GM04503 (cell line): ENCODE results near the gene ICAM4.
A peak's percentile ranks its signal among the peaks of the same experiment; 100 is the strongest.
"Not testable (repeated sequence)": the region's sequence is repeated elsewhere in the genome, so short reads cannot be mapped to it uniquely, and the experiment has no call there.

Experiments
- DNase-seq: peaks from one replicate; pipeline ENCODE4 v3.0.0-alpha.2; 2012; ENCODE audit warnings: low read depth

The ICAM4 gene

GRCh38 chr19:10286803-10287737 is at the start of gene ICAM4:
ICAM4 (plus strand) TSS chr19:10286955; CDS start chr19:10287013, 58 bp downstream.
- DNase-seq = no peak

GRCh38 chr19:10237702-10238101 is 49.1 kb upstream of the ICAM4 start:
- no peak for DNase-seq

- peak; percentile 39 for DNase-seq
These were observed 48.5 kb upstream of the ICAM4 start for GRCh38 chr19:10238172-10238783.

- DNase-seq = not testable (repeated sequence)
These were observed 44.8 kb upstream of the ICAM4 start for GRCh38 chr19:10241826-10242449.

GRCh38 chr19:10243606-10244005 is 43.1 kb upstream of the ICAM4 start:
- DNase-seq = no peak

GRCh38 chr19:10245189-10245939 is 41.4 kb upstream of the ICAM4 start:
- DNase-seq = no peak

- DNase-seq = no peak
These were observed 40.2 kb upstream of the ICAM4 start for GRCh38 chr19:10246511-10246910.

GRCh38 chr19:10251792-10252694 is 34.7 kb upstream of the ICAM4 start, which contains the start of gene MRPL4:
MRPL4 (plus strand) TSS chr19:10252214; CDS start chr19:10252254, 40 bp downstream.
- peak; percentile 93 for DNase-seq

GRCh38 chr19:10252707-10253106 is 34.0 kb upstream of the ICAM4 start:
- no peak for DNase-seq

- DNase-seq = no peak
These were observed 32.5 kb upstream of the ICAM4 start for GRCh38 chr19:10254244-10254643.

GRCh38 chr19:10255358-10255757 is 31.4 kb upstream of the ICAM4 start:
- DNase-seq = no peak

GRCh38 chr19:10256551-10256950 is 30.2 kb upstream of the ICAM4 start:
- no peak for DNase-seq

GRCh38 chr19:10256970-10257615 is 29.7 kb upstream of the ICAM4 start:
- no peak for DNase-seq

GRCh38 chr19:10258080-10258710 is 28.6 kb upstream of the ICAM4 start:
- no peak for DNase-seq

GRCh38 chr19:10259162-10259905 is 27.4 kb upstream of the ICAM4 start:
- no peak for DNase-seq

- DNase-seq = no peak
These were observed 26.6 kb upstream of the ICAM4 start for GRCh38 chr19:10260141-10260584.

- DNase-seq = no peak
These were observed 24.0 kb upstream of the ICAM4 start for GRCh38 chr19:10262771-10263170.

- DNase-seq = no peak
These were observed 20.0 kb upstream of the ICAM4 start for GRCh38 chr19:10266706-10267105.

GRCh38 chr19:10268071-10268470 is 18.7 kb upstream of the ICAM4 start:
- DNase-seq = no peak
